Sigmoid colon (tissue), 4 donors: ENCODE data around the gene ODAD2.

Experiments
- CTCF ChIP-seq, 4 experiments: fragments of 450-650 bp in 3 of 4; fragments of 200-600 bp in 1 of 4; IDR thresholded peaks; one replicate each; pipeline ENCODE4 v1.5.1; 2016 to 2019; ENCODE audit warnings: antibody characterized with exemption in 4 of 4, mild to moderate bottlenecking in 3 of 4, moderate library complexity in 2 of 4
- EP300 ChIP-seq, 4 donors: sonication (generic); formaldehyde crosslinking; IDR thresholded peaks; one replicate each; pipeline ENCODE4 v1.6.1; 2017; ENCODE audit warnings: antibody characterized with exemption in 4 of 4
- POLR2A ChIP-seq, 2 donors: fragments of 450-650 bp; IDR thresholded peaks; one replicate each; pipeline ENCODE4 v1.6.1; 2016; ENCODE audit warnings: antibody characterized with exemption in 2 of 2, mild to moderate bottlenecking in 2 of 2, moderate library complexity in 2 of 2
- POLR2AphosphoS5 ChIP-seq, 4 donors: sonication (generic); formaldehyde crosslinking; IDR thresholded peaks; one replicate each; pipeline ENCODE4 v1.6.1; 2017; ENCODE audit warnings: antibody characterized with exemption in 4 of 4

GRCh38 chr10:27779462-27780015 lies 219.3 kb downstream of the ODAD2 start:
- TF ChIP-seq CTCF (IDR thresholded peaks at IDR 0.05) = no peak
- no peak for TF ChIP-seq POLR2AphosphoS5 (IDR thresholded peaks at IDR 0.05)
- no peak for TF ChIP-seq EP300 (IDR thresholded peaks at IDR 0.05)
- TF ChIP-seq POLR2A (IDR thresholded peaks at IDR 0.05) = no peak
